Measurements from ENCODE around the gene GCKR. TPM values are rescaled to one million over a fixed set of nuclear protein-coding genes. Genes with fewer than 3 reads are reported as not detected.

GCKR gene
- total and polyA plus RNA-seq, 2 of the 13 experiments (the other 11 are each of a cell fraction or from before 2014, with no cell fraction given): 15.2 to 48.3 TPM

- peak; percentile 100 for TF ChIP-seq HNRNPLL (IDR thresholded peaks at IDR 0.05; ENCODE audit: low read depth, low read length, poor library complexity, severe bottlenecking)
- TF ChIP-seq SP140L (CRISPR knock-in tag; IDR thresholded peaks at IDR 0.05; ENCODE audit: borderline replicate concordance): no peak; the same call in none of the 2 replicates
- 0 out of 2 replicates have a peak, but pooled peaks have one; percentile 65 for TF ChIP-seq ARID2 (CRISPR knock-in tag; IDR thresholded peaks at IDR 0.05; ENCODE audit: borderline replicate concordance)
- peak; percentile 46 for TF ChIP-seq TAF15 (IDR thresholded peaks at IDR 0.05; ENCODE audit: low read depth, low read length, poor library complexity, severe bottlenecking)
- 0 out of 2 replicates have a peak, but pooled peaks have one; percentile 76 for TF ChIP-seq AHR (CRISPR knock-in tag; IDR thresholded peaks at IDR 0.05)
- TF ChIP-seq ZBTB3 (CRISPR knock-in tag; IDR thresholded peaks at IDR 0.05; ENCODE audit: borderline replicate concordance, low read depth): no peak; the same call in 1 of the 2 replicates
- no peak for TF ChIP-seq ZNF383 (CRISPR knock-in tag; IDR thresholded peaks at IDR 0.05; ENCODE audit: borderline replicate concordance)
- TF ChIP-seq TRIM24 (CRISPR knock-in tag; IDR thresholded peaks at IDR 0.05): no peak
- TF ChIP-seq SPEN (CRISPR knock-in tag; IDR thresholded peaks at IDR 0.05; ENCODE audit: low read depth): peak; percentile 64
- TF ChIP-seq, protein P1, sequence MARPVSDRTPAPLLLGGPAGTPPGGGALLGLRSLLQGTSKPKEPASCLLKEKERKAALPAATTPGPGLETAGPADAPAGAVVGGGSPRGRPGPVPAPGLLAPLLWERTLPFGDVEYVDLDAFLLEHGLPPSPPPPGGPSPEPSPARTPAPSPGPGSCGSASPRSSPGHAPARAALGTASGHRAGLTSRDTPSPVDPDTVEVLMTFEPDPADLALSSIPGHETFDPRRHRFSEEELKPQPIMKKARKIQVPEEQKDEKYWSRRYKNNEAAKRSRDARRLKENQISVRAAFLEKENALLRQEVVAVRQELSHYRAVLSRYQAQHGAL (CRISPR knock-in tag; IDR thresholded peaks at IDR 0.05; ENCODE audit: not compliant biosample characterization): no peak
- TF ChIP-seq, protein P2, sequence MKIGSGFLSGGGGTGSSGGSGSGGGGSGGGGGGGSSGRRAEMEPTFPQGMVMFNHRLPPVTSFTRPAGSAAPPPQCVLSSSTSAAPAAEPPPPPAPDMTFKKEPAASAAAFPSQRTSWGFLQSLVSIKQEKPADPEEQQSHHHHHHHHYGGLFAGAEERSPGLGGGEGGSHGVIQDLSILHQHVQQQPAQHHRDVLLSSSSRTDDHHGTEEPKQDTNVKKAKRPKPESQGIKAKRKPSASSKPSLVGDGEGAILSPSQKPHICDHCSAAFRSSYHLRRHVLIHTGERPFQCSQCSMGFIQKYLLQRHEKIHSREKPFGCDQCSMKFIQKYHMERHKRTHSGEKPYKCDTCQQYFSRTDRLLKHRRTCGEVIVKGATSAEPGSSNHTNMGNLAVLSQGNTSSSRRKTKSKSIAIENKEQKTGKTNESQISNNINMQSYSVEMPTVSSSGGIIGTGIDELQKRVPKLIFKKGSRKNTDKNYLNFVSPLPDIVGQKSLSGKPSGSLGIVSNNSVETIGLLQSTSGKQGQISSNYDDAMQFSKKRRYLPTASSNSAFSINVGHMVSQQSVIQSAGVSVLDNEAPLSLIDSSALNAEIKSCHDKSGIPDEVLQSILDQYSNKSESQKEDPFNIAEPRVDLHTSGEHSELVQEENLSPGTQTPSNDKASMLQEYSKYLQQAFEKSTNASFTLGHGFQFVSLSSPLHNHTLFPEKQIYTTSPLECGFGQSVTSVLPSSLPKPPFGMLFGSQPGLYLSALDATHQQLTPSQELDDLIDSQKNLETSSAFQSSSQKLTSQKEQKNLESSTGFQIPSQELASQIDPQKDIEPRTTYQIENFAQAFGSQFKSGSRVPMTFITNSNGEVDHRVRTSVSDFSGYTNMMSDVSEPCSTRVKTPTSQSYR (CRISPR knock-in tag; IDR thresholded peaks at IDR 0.05; ENCODE audit: borderline replicate concordance): no peak
- TF ChIP-seq, protein P3, sequence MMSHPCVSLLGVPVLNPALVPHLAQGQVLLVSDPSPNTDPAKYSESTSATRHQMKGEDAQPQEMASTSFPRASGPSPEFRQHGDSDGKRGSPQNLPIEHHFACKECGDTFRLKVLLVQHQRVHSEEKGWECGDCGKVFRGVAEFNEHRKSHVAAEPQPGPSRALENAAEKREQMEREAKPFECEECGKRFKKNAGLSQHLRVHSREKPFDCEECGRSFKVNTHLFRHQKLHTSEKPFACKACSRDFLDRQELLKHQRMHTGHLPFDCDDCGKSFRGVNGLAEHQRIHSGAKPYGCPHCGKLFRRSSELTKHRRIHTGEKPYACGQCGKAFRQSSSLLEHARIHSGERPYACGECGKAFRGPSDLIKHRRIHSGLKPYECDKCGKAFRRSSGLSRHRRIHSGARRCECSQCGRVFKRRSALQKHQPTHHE (CRISPR knock-in tag; IDR thresholded peaks at IDR 0.05; ENCODE audit: borderline replicate concordance): no peak
- no peak for TF ChIP-seq ZNF747 (CRISPR knock-in tag; IDR thresholded peaks at IDR 0.05; ENCODE audit: borderline replicate concordance)
- TF ChIP-seq, protein P4, sequence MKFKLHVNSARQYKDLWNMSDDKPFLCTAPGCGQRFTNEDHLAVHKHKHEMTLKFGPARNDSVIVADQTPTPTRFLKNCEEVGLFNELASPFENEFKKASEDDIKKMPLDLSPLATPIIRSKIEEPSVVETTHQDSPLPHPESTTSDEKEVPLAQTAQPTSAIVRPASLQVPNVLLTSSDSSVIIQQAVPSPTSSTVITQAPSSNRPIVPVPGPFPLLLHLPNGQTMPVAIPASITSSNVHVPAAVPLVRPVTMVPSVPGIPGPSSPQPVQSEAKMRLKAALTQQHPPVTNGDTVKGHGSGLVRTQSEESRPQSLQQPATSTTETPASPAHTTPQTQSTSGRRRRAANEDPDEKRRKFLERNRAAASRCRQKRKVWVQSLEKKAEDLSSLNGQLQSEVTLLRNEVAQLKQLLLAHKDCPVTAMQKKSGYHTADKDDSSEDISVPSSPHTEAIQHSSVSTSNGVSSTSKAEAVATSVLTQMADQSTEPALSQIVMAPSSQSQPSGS (CRISPR knock-in tag; IDR thresholded peaks at IDR 0.05): peak; percentile 85; the same call in 1 of the 2 replicates
- TF ChIP-seq ZNF256 (CRISPR knock-in tag; conservative IDR thresholded peaks at IDR 0.05): no peak
- no peak for TF ChIP-seq SATB2 (CRISPR knock-in tag; IDR thresholded peaks at IDR 0.05)
- peak; percentile 76; the same call in 1 of the 2 replicates for TF ChIP-seq TFAP4 (IDR thresholded peaks at IDR 0.05; ENCODE audit: borderline replicate concordance, low read depth)
- TF ChIP-seq TBX2 (CRISPR knock-in tag; IDR thresholded peaks at IDR 0.05; ENCODE audit: borderline replicate concordance): peak; percentile 78; the same call in 1 of the 2 replicates
- peak; percentile 21; the same call in 1 of the 2 replicates for TF ChIP-seq ZSCAN9 (CRISPR knock-in tag; IDR thresholded peaks at IDR 0.05; ENCODE audit: borderline replicate concordance)
- no peak for TF ChIP-seq SNAI1 (CRISPR knock-in tag; IDR thresholded peaks at IDR 0.05; ENCODE audit: borderline replicate concordance)
- TF ChIP-seq FLYWCH1 (CRISPR knock-in tag; IDR thresholded peaks at IDR 0.05): no peak
These were observed 6.9 kb upstream of the GCKR start, which contains the start of gene IFT172 (continued) for GRCh38 chr2:27489498-27490397.

All from HepG2 (cell line).